B cell (primary cell): ENCODE measurements around the gene PLPPR5. TPM values are rescaled to one million over a fixed set of nuclear protein-coding genes. Genes with fewer than 3 reads are reported as not detected.

Experiments used
- ATAC-seq: fragments of 200-7000 bp; cut with Tn5 transposase; one replicate; pipeline ENCODE4 v1.10.0; 2021; ENCODE audit warnings: low read depth, mild to moderate bottlenecking, moderate number of reproducible peaks, moderate library complexity
- CTCF ChIA-PET: fragments of 350-600 bp; sonication (Branson Sonifier 250); formaldehyde crosslinking; loops from one replicate; lab custom pipeline; 2021; ENCODE audit warnings: antibody characterized with exemption, inconsistent platforms; lab: Charles Lee
- POLR2A ChIA-PET: fragments of 350-600 bp; sonication (Branson Sonifier 250); formaldehyde crosslinking; loops from one replicate; lab custom pipeline; 2021; ENCODE audit warnings: antibody characterized with exemption; lab: Charles Lee
- DNase-seq: peaks from one replicate; pipeline ENCODE4 v3.0.0; 2013
- H2AFZ ChIP-seq: 2 replicates; pipeline ENCODE4 v1.6.1; 2012; ENCODE audit warnings: mild to moderate bottlenecking, low read depth, low read length; ENCODE audit not compliant: insufficient read depth, poor library complexity, severe bottlenecking
- H3K27ac ChIP-seq, 2 donors: 1 replicate in 1 of 2; 2 replicates in 1 of 2; pipeline ENCODE4 v1.5.1; 2012 to 2013; ENCODE audit warnings: low read length in 2 of 2, mild to moderate bottlenecking in 2 of 2, moderate library complexity in 1 of 2
- H3K27me3 ChIP-seq, 4 experiments: fragments of 200-600 bp in 1 of 4; sonication (generic) in 1 of 4; replicated peaks in 1 of 4; 1 replicate in 2 of 4; 2 replicates in 2 of 4; pipeline versions ENCODE4 v1.6.1 to v1.7.0; 2013 to 2016; ENCODE audit warnings: low read length in 3 of 4, mild to moderate bottlenecking in 2 of 4, mixed read lengths in 1 of 4, moderate library complexity in 1 of 4; ENCODE audit not compliant: insufficient read depth in 4 of 4, control insufficient read depth in 3 of 4; ENCODE audit errors: control extremely low read depth in 1 of 4
- H3K36me3 ChIP-seq, 2 experiments: replicated peaks in 1 of 2; 1 replicate in 1 of 2; 2 replicates in 1 of 2; pipeline versions ENCODE4 v1.6.1 to v1.7.1; 2013; ENCODE audit warnings: low read length in 1 of 2; ENCODE audit not compliant: insufficient read depth in 2 of 2, control insufficient read depth in 1 of 2; ENCODE audit errors: control extremely low read depth in 1 of 2, extremely low read depth in 1 of 2
- H3K4me1 ChIP-seq, 2 donors: fragments of 200-600 bp in 1 of 2; sonication (generic) in 1 of 2; 1 replicate in 1 of 2; 2 replicates in 1 of 2; pipeline versions ENCODE4 v1.5.1 to v1.6.1; 2013 to 2017; ENCODE audit warnings: low read length in 2 of 2; ENCODE audit not compliant: control insufficient read depth in 2 of 2, insufficient read depth in 2 of 2
- H3K4me2 ChIP-seq: replicated peaks from 2 replicates; pipeline ENCODE3; 2012; ENCODE audit warnings: mild to moderate bottlenecking, low read depth, low read length; ENCODE audit not compliant: poor library complexity, severe bottlenecking
- H3K4me3 ChIP-seq, 5 experiments: fragments of 200-600 bp in 1 of 5; sonication (generic) in 1 of 5; 1 replicate in 3 of 5; 2 replicates in 2 of 5; pipeline versions ENCODE4 v1.5.1 to v1.7.0; 2011 to 2016; ENCODE audit warnings: low read length in 4 of 5, mild to moderate bottlenecking in 4 of 5, low read depth in 2 of 5, control low read depth in 1 of 5, moderate library complexity in 1 of 5; ENCODE audit not compliant: insufficient read depth in 1 of 5; ENCODE audit errors: control extremely low read depth in 1 of 5, extremely low read depth in 1 of 5
- H3K79me2 ChIP-seq: fragments of 200-600 bp; sonication (generic); one replicate; pipeline ENCODE4 v1.6.0; 2016; ENCODE audit warnings: low read length; ENCODE audit not compliant: control insufficient read depth, insufficient read depth
- H3K9ac ChIP-seq: fragments of 200-600 bp; sonication (generic); 2 replicates; pipeline ENCODE4 v1.6.1; 2017; ENCODE audit warnings: mild to moderate bottlenecking, low read length, moderate library complexity
- H3K9me3 ChIP-seq, 3 donors: one replicate each; pipeline versions ENCODE4 v1.6.1 to v1.7.1; 2013; ENCODE audit warnings: low read length in 2 of 3; ENCODE audit not compliant: control insufficient read depth in 2 of 3, insufficient read depth in 1 of 3; ENCODE audit errors: control extremely low read depth in 1 of 3
- H4K20me1 ChIP-seq: 2 replicates; pipeline ENCODE4 v1.6.0; 2012; ENCODE audit warnings: mild to moderate bottlenecking, low read length; ENCODE audit not compliant: insufficient read depth, control insufficient read depth, poor library complexity, severe bottlenecking
- H3K27ac Mint-ChIP-seq: one replicate; pipeline ENCODE4 v1.8.0; 2021; ENCODE audit warnings: mixed read lengths
- H3K27me3 Mint-ChIP-seq: one replicate; pipeline ENCODE4 v1.8.0; 2021; ENCODE audit warnings: mixed read lengths
- H3K4me1 Mint-ChIP-seq: one replicate; pipeline ENCODE4 v1.8.0; 2021; ENCODE audit warnings: mixed read lengths
- H3K4me3 Mint-ChIP-seq: one replicate; pipeline ENCODE4 v1.8.0; 2021; ENCODE audit warnings: mixed read lengths
- H3K9me3 Mint-ChIP-seq: one replicate; pipeline ENCODE4 v1.8.0; 2022; ENCODE audit warnings: mixed read lengths; ENCODE audit not compliant: insufficient read depth
- CTCF ChIP-seq: fragments of 200-600 bp; IDR thresholded peaks from one replicate; pipeline ENCODE4 v1.8.0; 2022; ENCODE audit warnings: antibody characterized with exemption, mild to moderate bottlenecking
- EZH2 ChIP-seq: IDR thresholded peaks from 2 replicates; pipeline ENCODE4 v1.6.1; 2012; ENCODE audit warnings: borderline replicate concordance, low read depth, mild to moderate bottlenecking, moderate library complexity, low read length; ENCODE audit not compliant: insufficient read depth, poor library complexity, severe bottlenecking
- WGBS: methylation state at CpG from one replicate; pipeline ENCODE4 v1.1.5; 2013; ENCODE audit warnings: missing lambda C conversion rate; ENCODE audit not compliant: insufficient coverage; 5-methylcytosine and 5-hydroxymethylcytosine counted together
- intact Hi-C: fragments of 100-400 bp; cut with micrococcal nuclease; formaldehyde crosslinking; loops from one replicate; pipeline ENCODE4 v1.10.0; 2022
- polyA plus RNA-seq: library from polyadenylated mRNA; depleted of rRNA; stranded (reverse); fragments of >200 nt; gene quantifications from 2 replicates; pipeline ENCODE4 v1.2.3, GENCODE V29; 2012
- total RNA-seq, 2 donors: library from RNA; stranded (reverse); fragments of 120-200 nt in 1 of 2; gene quantifications; 1 replicate in 1 of 2; 2 replicates in 1 of 2; pipeline versions ENCODE4 v1.2.3 to v1.2.4, GENCODE V29; 2013 to 2022

The PLPPR5 gene
- total and polyA plus RNA-seq, 2 donors (not counting 1 experiment from before 2014, with no cell fraction given), result not detected

GRCh38 chr1:98888869-98889268 lies 115.8 kb downstream of the PLPPR5 start:
- H3K79me2 ChIP-seq, result no peaks in the 10 kb centered on the region
- H3K27ac ChIP-seq, result no peak overlapping the region
- Mint-ChIP-seq H3K9me3 (no peaks in the 10 kb centered on the region), H3K4me1 (no peaks in the 10 kb centered on the region), H3K27me3 (no peaks in the 10 kb centered on the region), H3K4me3 (no peak overlapping the region), H3K27ac (no peak overlapping the region)
- no peak overlapping the region for H2AFZ ChIP-seq
- H3K27me3 ChIP-seq, result no peaks in the 10 kb centered on the region
- POLR2A ChIA-PET, result no interaction called here
- H3K4me1 ChIP-seq, result no peaks in the 10 kb centered on the region
- no peak overlapping the region for H3K9ac ChIP-seq
- CTCF ChIA-PET, result no interaction called here
- H3K4me2 ChIP-seq, result no peak overlapping the region
- no peak overlapping the region for H3K4me3 ChIP-seq
- TF ChIP-seq EZH2, result no peak
- no peak for TF ChIP-seq CTCF
- intact Hi-C loops, result no loop called here
- no peak for ATAC-seq
- no peaks in the 10 kb centered on the region for H3K36me3 ChIP-seq
- DNase-seq, result no peak
- no peaks in the 10 kb centered on the region for H3K9me3 ChIP-seq
- no peaks in the 10 kb centered on the region for H4K20me1 ChIP-seq

GRCh38 chr1:98887507-98887906 lies 117.2 kb downstream of the PLPPR5 start:
- intact Hi-C loops, result no loop called here
- Mint-ChIP-seq H3K4me1 (no peaks in the 10 kb centered on the region), H3K4me3 (no peak overlapping the region), H3K27ac (no peak overlapping the region), H3K9me3 (no peaks in the 10 kb centered on the region), H3K27me3 (no peaks in the 10 kb centered on the region)
- no CpG with 5 or more reads among the region's 1 CpG for WGBS
- Histone ChIP-seq H3K9me3 (no peaks in the 10 kb centered on the region), H3K36me3 (no peaks in the 10 kb centered on the region), H2AFZ (no peak overlapping the region), H3K79me2 (no peaks in the 10 kb centered on the region), H3K4me2 (no peak overlapping the region), H3K9ac (no peak overlapping the region), H3K27ac (no peak overlapping the region), H3K27me3 (no peaks in the 10 kb centered on the region), H3K4me3 (no peak overlapping the region), H4K20me1 (no peaks in the 10 kb centered on the region), H3K4me1 (no peaks in the 10 kb centered on the region)
- ChIA-PET POLR2A (no interaction called here), CTCF (no interaction called here)
- no peak for TF ChIP-seq EZH2
- TF ChIP-seq CTCF, result no peak
- ATAC-seq, result no peak
- DNase-seq, result no peak
